SW480 (cell line): Measurements from ENCODE around the gene CAMLG.

Experiments
- DNase-seq: peaks from one replicate; pipeline ENCODE4 v3.0.0-alpha.2; 2016; ENCODE audit warnings: low spot score

CAMLG gene

GRCh38 chr5:134784241-134784920, 46.0 kb downstream of the CAMLG start:
- no peak for DNase-seq

DNA sequence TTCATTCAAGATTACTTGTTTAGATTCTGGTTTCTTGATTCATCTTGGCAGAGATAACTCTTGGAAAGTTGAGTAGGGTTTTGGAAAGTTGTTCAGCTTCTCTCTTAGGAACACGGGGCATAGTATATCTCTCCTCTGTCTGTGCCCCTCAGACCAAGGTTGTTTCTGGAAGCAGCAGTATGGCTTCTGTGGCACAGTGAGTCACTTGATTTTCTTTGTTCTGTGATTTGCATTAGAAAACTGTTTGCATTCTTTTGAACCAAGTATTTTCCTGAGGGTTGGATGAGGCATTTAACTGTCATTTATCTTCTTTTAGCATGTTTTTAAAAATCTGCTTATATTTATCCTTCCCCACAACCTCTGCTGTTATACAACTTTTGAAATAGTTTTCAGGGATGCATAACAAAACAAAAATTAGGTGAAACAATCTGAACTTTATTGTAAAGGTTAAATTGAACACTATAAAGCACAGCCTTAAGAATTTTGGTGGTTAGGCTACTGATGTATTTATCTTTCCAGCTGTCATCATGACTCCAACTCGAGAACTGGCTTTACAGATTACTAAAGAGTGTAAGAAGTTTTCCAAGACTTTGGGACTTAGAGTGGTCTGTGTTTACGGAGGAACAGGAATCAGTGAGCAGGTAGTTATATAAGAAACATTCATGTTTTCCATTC, 46.7 kb downstream of the CAMLG start:
- DNase-seq, result no peak

DNA sequence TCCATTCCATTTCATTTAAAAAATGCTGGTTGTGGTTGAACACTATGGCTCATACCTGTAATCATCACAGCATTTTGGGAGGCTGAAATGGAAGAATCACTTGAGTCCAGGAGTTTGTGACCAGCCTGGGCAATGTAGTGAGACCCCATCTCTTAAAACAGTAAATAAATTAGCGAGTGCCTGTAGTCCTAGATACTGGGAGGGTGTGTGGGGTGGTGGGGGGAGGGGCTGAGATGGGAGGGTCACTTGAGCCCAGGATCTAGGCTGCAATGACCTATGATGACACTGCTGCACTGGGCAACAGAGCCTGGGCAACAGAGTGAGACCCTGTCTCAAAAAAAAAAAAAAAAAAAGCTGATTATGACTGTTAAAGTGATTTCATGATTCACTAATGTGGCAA, 49.3 kb downstream of the CAMLG start:
- no peak for DNase-seq

- no peak for DNase-seq
Measured at GRCh38 chr5:134791580-134791979, 53.2 kb downstream of the CAMLG start.

- no peak for DNase-seq
Measured at GRCh38 chr5:134792286-134792685, 53.9 kb downstream of the CAMLG start.

DNA sequence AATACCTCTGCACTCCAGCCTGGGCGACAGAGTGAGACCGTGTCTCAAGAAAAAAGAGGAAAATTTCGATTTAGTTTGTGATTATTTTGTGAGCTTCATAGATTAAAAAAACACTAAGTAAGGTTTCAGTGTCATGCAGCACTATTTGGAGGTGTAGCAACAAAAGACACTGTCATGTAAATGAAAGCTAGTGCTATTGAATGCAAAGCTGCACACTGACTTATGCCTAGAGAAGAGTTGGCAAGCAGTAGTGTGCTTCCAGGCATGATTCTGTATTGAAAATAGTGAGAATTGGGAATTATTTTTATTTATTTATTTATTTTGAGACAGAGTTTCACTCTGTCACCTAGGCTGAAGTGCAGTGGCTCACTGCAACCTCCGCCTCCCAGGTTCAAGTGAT, 54.8 kb downstream of the CAMLG start:
- no peak for DNase-seq

DNA sequence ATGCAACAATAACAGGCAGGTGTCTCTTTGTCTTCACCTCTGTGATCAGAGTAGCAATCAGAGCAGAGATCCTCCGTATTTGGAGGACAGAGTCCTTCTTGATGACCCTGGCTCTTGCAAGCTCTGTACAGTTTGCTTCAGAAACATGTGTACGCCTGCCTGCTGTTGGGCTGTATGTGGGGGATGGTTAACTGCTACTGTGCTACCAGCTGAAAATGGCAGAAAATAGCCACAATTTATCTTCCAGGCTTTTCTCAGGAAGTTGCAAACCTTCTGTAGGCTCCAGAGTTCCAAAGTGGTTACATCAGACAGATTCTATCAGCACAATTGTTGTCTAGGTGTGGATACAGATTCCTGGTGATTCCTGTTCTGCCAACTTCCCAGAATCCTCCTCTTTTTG, 55.7 kb downstream of the CAMLG start:
- no peak for DNase-seq

DNA sequence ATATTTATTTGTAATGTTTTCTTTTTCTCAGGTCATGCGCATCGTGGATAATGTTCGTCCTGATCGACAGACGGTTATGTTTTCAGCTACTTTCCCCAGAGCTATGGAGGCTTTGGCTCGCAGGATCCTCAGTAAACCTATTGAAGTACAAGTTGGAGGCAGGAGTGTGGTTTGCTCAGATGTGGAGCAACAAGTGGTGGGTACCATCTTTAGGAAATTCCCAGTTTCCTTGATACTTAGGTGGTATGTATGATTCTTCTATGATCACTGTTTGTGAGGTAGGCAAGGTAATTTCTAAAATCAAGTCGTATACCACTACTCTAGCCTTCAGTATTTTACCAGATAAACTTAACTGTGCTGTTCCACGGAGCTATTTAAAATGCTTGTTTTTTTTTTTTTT, 56.5 kb downstream of the CAMLG start:
- DNase-seq, result no peak

DNA sequence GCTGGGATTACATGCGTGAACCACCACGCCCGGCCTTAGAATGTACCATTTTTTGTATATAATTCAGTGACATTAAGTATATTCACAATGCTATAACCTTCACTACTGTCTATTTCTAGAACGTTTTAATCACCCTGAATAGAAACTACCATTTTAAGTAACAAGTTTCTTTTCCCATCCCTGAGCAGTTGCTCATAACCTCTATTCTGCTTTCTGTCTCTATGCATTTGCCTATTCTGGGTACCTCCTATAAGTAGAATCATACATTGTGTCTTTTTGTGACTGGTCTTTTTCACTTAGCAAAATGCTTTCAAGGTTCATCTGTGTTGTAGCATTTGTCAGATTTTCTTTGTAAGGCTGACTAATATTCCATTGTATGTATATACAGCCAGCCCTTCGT, 60.1 kb downstream of the CAMLG start:
- no peak for DNase-seq
